Neuronal stem cell (in vitro differentiated cells): ENCODE results near the gene PNMA8C.

Source experiments
- DNase-seq: peaks from one replicate; pipeline ENCODE4 v3.0.0-alpha.2; 2013; ENCODE audit warnings: low spot score
- H2AFZ ChIP-seq: one replicate; pipeline ENCODE4 v1.6.1; 2013; ENCODE audit warnings: mild to moderate bottlenecking, low read length, inconsistent platforms
- H2AK5ac ChIP-seq: 2 replicates; pipeline ENCODE4 v1.6.1; 2013; ENCODE audit warnings: low read depth, mild to moderate bottlenecking, inconsistent platforms, low read length, moderate library complexity, mixed read lengths
- H2BK120ac ChIP-seq: 2 replicates; pipeline ENCODE4 v1.6.1; 2013; ENCODE audit warnings: low read depth, mild to moderate bottlenecking, inconsistent platforms, low read length, moderate library complexity, mixed read lengths
- H2BK12ac ChIP-seq: one replicate; pipeline ENCODE4 v1.6.1; 2013; ENCODE audit warnings: low read length, inconsistent platforms
- H2BK15ac ChIP-seq: 2 replicates; pipeline ENCODE4 v1.6.1; 2013; ENCODE audit warnings: mild to moderate bottlenecking, low read length, inconsistent platforms, mixed read lengths
- H2BK5ac ChIP-seq: one replicate; pipeline ENCODE4 v1.6.1; 2013; ENCODE audit warnings: inconsistent platforms, mild to moderate bottlenecking, low read length, moderate library complexity
- H3K14ac ChIP-seq: one replicate; pipeline ENCODE4 v1.6.1; 2013; ENCODE audit warnings: low read length, inconsistent platforms
- H3K18ac ChIP-seq: 2 replicates; pipeline ENCODE4 v1.6.1; 2013; ENCODE audit warnings: low read length, inconsistent platforms
- H3K23ac ChIP-seq: 2 replicates; pipeline ENCODE4 v1.6.1; 2013; ENCODE audit warnings: low read depth, mild to moderate bottlenecking, mixed read lengths, low read length, inconsistent platforms; ENCODE audit not compliant: poor library complexity
- H3K27ac ChIP-seq: replicated peaks from 3 replicates; pipeline ENCODE4 v1.5.1; 2013; ENCODE audit warnings: low read length, inconsistent platforms
- H3K27me3 ChIP-seq, 3 experiments: 2 replicates each; pipeline ENCODE4 v1.6.1; 2013; ENCODE audit warnings: low read length in 3 of 3, mild to moderate bottlenecking in 2 of 3, inconsistent platforms in 1 of 3, low read depth in 1 of 3, mixed read lengths in 1 of 3, moderate library complexity in 1 of 3; ENCODE audit not compliant: control insufficient read depth in 3 of 3, insufficient read depth in 3 of 3
- H3K36me3 ChIP-seq, 2 donors: replicated peaks in 1 of 2; 2 replicates each; pipeline ENCODE4 v1.6.1; 2013; ENCODE audit warnings: low read length in 2 of 2; ENCODE audit not compliant: control insufficient read depth in 2 of 2, insufficient read depth in 2 of 2
- H3K4ac ChIP-seq: 2 replicates; pipeline ENCODE4 v1.6.1; 2013; ENCODE audit warnings: inconsistent platforms, mild to moderate bottlenecking, low read length, moderate library complexity
- H3K4me1 ChIP-seq, 2 donors: 1 replicate in 1 of 2; 2 replicates in 1 of 2; pipeline ENCODE4 v1.6.1; 2013; ENCODE audit warnings: low read length in 2 of 2, low read depth in 1 of 2; ENCODE audit not compliant: control insufficient read depth in 2 of 2, insufficient read depth in 1 of 2
- H3K4me2 ChIP-seq: one replicate; pipeline ENCODE4 v1.6.1; 2013; ENCODE audit warnings: mild to moderate bottlenecking, low read length, inconsistent platforms; ENCODE audit not compliant: insufficient read depth, poor library complexity, severe bottlenecking
- H3K4me3 ChIP-seq, 2 donors: 2 replicates each; pipeline ENCODE4 v1.5.1; 2013; ENCODE audit warnings: low read length in 2 of 2, mild to moderate bottlenecking in 2 of 2, inconsistent platforms in 1 of 2, moderate library complexity in 1 of 2
- H3K79me1 ChIP-seq: one replicate; pipeline ENCODE4 v1.6.1; 2013; ENCODE audit warnings: low read depth, mild to moderate bottlenecking, inconsistent platforms, low read length, moderate library complexity
- H3K9ac ChIP-seq: one replicate; pipeline ENCODE4 v1.6.1; 2013; ENCODE audit warnings: mild to moderate bottlenecking, low read depth, low read length, inconsistent platforms; ENCODE audit not compliant: poor library complexity
- H3K9me3 ChIP-seq, 2 donors: replicated peaks in 1 of 2; 2 replicates each; pipeline versions ENCODE3 to v1.6.1; 2013; ENCODE audit warnings: low read length in 2 of 2, mild to moderate bottlenecking in 2 of 2, inconsistent platforms in 1 of 2, low read depth in 1 of 2, mixed read lengths in 1 of 2, moderate library complexity in 1 of 2; ENCODE audit not compliant: control insufficient read depth in 2 of 2, insufficient read depth in 1 of 2
- H4K8ac ChIP-seq: one replicate; pipeline ENCODE4 v1.6.1; 2013; ENCODE audit warnings: low read depth, mild to moderate bottlenecking, inconsistent platforms, low read length, moderate library complexity
- H4K91ac ChIP-seq: one replicate; pipeline ENCODE4 v1.6.1; 2013; ENCODE audit warnings: low read length, low read depth, mild to moderate bottlenecking, inconsistent platforms; ENCODE audit not compliant: poor library complexity
- WGBS, 2 donors: extraction: QIAGEN DNeasy Blood & Tissue Kit; methylation state at CpG; one replicate each; pipeline ENCODE4 v1.1.7; 2013; ENCODE audit warnings: missing lambda C conversion rate in 2 of 2, mixed read lengths in 1 of 2; ENCODE audit not compliant: insufficient read length in 2 of 2, insufficient replicate concordance in 1 of 2; ENCODE audit errors: extremely low coverage in 2 of 2; 5-methylcytosine and 5-hydroxymethylcytosine counted together

Gene PNMA8C

GRCh38 chr19:46449228-46449627 is 20.5 kb upstream of the PNMA8C start:
- no peak overlapping the region for H3K23ac ChIP-seq
- no peak overlapping the region for H3K18ac ChIP-seq
- H2AK5ac ChIP-seq = no peak overlapping the region
- no peak overlapping the region for H3K27ac ChIP-seq
- H4K91ac ChIP-seq = no peak overlapping the region
- no peak overlapping the region for H2BK5ac ChIP-seq
- H3K9me3 ChIP-seq = peaks cover 0 to 8% of the 10 kb centered on the region in 2 donors
- H3K4ac ChIP-seq = no peak overlapping the region
- H2BK12ac ChIP-seq = no peak overlapping the region
- no peaks in the 10 kb centered on the region for H3K4me1 ChIP-seq
- H2AFZ ChIP-seq = no peak overlapping the region
- no peak overlapping the region for H4K8ac ChIP-seq
- H2BK120ac ChIP-seq = no peak overlapping the region
- no peak overlapping the region for H3K9ac ChIP-seq
- H3K79me1 ChIP-seq = no peaks in the 10 kb centered on the region
- no peaks in the 10 kb centered on the region for H3K27me3 ChIP-seq
- WGBS, 2 donors = no CpG with 5 or more reads among the region's 7 CpGs
- no peak overlapping the region for H3K4me3 ChIP-seq
- no peak overlapping the region for H3K14ac ChIP-seq
- no peaks in the 10 kb centered on the region for H3K36me3 ChIP-seq
- no peak for DNase-seq
- no peak overlapping the region for H2BK15ac ChIP-seq
- no peak overlapping the region for H3K4me2 ChIP-seq

GRCh38 chr19:46448601-46449000 is 19.9 kb upstream of the PNMA8C start:
- Histone ChIP-seq H2BK5ac (no peak overlapping the region), H3K36me3 (no peaks in the 10 kb centered on the region), H4K8ac (no peak overlapping the region), H3K4me2 (no peak overlapping the region), H2BK120ac (no peak overlapping the region), H3K4me1 (no peaks in the 10 kb centered on the region), H2BK15ac (no peak overlapping the region), H3K79me1 (no peaks in the 10 kb centered on the region), H3K9ac (no peak overlapping the region), H4K91ac (no peak overlapping the region), H2AFZ (no peak overlapping the region), H3K9me3 (peaks cover 0 to 8% of the 10 kb centered on the region in 2 donors), H2BK12ac (no peak overlapping the region), H3K27me3 (no peaks in the 10 kb centered on the region), H3K23ac (no peak overlapping the region), H3K4me3 (no peak overlapping the region), H3K4ac (no peak overlapping the region), H3K27ac (no peak overlapping the region), H2AK5ac (no peak overlapping the region), H3K18ac (no peak overlapping the region), H3K14ac (no peak overlapping the region)
- WGBS, 2 donors = 100% methylated on average over 1 of the region's 10 CpGs; no CpG with 5 or more reads in 1 of the 2 donors
- no peak for DNase-seq

GRCh38 chr19:46447824-46448223 is 19.1 kb upstream of the PNMA8C start:
- Histone ChIP-seq H3K9ac (no peak overlapping the region), H3K4ac (no peak overlapping the region), H3K14ac (no peak overlapping the region), H2AFZ (peak overlapping the region; percentile 68), H3K9me3 (peaks cover 0 to 8% of the 10 kb centered on the region in 2 donors), H3K4me1 (no peaks in the 10 kb centered on the region), H3K79me1 (no peaks in the 10 kb centered on the region), H2BK120ac (no peak overlapping the region), H2BK15ac (no peak overlapping the region), H3K18ac (peak overlapping the region; percentile 45), H3K4me3 (no peak overlapping the region), H2BK12ac (peak overlapping the region; percentile 50), H3K23ac (no peak overlapping the region), H4K8ac (no peak overlapping the region), H2BK5ac (no peak overlapping the region), H3K27me3 (no peaks in the 10 kb centered on the region), H3K4me2 (no peak overlapping the region), H2AK5ac (no peak overlapping the region), H3K36me3 (no peaks in the 10 kb centered on the region), H4K91ac (no peak overlapping the region), H3K27ac (no peak overlapping the region)
- WGBS, 2 donors = no CpG with 5 or more reads among the region's 5 CpGs
- no peak for DNase-seq

DNA sequence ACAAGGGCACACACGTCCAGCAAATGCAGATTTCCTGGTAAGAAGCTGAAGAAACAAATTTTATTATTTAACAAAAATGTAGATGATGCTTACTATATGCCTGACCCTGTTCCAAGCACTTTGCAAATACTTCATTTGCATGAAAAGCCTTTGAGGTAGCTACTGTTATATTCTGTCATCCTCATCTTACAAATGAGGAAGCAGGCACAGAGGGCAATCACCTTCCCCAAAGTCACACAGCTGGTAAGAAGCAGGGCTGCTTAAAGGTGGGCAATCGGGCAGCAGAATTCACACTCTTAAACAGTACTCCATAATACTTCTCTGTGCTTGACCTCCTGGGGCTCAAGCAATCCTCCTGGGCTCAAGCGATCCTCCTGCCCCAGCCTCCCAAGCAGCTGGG is 18.3 kb upstream of the PNMA8C start:
- H3K23ac ChIP-seq = no peak overlapping the region
- H3K79me1 ChIP-seq = no peaks in the 10 kb centered on the region
- no peak overlapping the region for H4K8ac ChIP-seq
- no peaks in the 10 kb centered on the region for H3K36me3 ChIP-seq
- no peak overlapping the region for H3K18ac ChIP-seq
- no peak overlapping the region for H3K14ac ChIP-seq
- no peaks in the 10 kb centered on the region for H3K27me3 ChIP-seq
- no peaks in the 10 kb centered on the region for H3K4me1 ChIP-seq
- H3K9ac ChIP-seq = no peak overlapping the region
- no peak overlapping the region for H2BK15ac ChIP-seq
- no peak overlapping the region for H3K4me3 ChIP-seq
- H2AK5ac ChIP-seq = no peak overlapping the region
- no peak overlapping the region for H4K91ac ChIP-seq
- no peak for DNase-seq
- no peak overlapping the region for H3K27ac ChIP-seq
- H2BK12ac ChIP-seq = no peak overlapping the region
- no peak overlapping the region for H3K4ac ChIP-seq
- no peak overlapping the region for H2BK5ac ChIP-seq
- H2AFZ ChIP-seq = no peak overlapping the region
- no peak overlapping the region for H3K4me2 ChIP-seq
- peaks cover 0 to 8% of the 10 kb centered on the region in 2 donors for H3K9me3 ChIP-seq
- no peak overlapping the region for H2BK120ac ChIP-seq
- no CpG with 5 or more reads among the region's 3 CpGs for WGBS, 2 donors
